GM18907 (cell line): ENCODE data around the gene AFAP1.
"Not testable (repeated sequence)": the region's sequence is repeated elsewhere in the genome, so short reads cannot be mapped to it uniquely, and the experiment has no call there.

Experiments used
- ATAC-seq: cut with Tn5 transposase; IDR thresholded peaks from one replicate; pipeline ENCODE4 v1.9.1; 2021; ENCODE audit warnings: mild to moderate bottlenecking, moderate library complexity; ENCODE audit not compliant: unreplicated experiment

The AFAP1 gene

DNA sequence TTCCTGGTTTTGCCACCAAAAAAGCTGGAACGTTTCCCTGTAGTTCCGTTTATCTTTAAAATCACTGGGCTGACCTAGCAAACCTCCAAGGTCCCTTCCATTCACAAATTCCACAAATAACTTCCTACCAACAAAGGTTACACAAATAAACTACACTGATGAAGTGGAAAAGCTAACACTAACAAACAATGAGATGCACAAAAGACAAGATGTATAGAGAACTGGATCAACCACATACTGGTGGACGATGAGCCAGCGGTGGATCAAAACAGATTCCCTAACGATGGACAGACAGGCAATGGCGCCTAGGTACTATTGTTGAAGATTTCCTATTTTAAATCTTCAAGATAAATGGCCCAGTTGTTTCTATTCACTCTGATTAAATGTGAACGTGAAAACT, 15.5 kb downstream of the AFAP1 start:
- ATAC-seq: no peak

DNA sequence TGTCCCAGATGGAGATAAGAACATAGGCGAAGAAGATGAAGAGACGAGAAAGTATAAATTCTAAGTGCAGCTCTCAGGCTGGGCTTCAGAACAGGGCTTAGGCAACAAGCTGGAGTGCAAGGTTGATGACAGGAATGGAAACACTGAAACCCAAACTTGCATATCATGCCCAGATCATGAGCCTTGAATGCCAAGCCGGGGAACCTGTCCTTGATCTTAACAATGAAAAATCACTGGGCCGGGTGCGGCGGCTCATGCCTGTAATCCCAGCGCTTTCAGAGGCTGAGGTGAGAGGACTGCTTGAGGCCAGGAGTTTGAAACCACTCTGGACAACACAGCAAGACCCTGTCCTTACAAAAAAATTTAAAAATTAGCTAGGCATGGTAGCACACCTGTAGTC, 17.2 kb downstream of the AFAP1 start:
- no peak for ATAC-seq

DNA sequence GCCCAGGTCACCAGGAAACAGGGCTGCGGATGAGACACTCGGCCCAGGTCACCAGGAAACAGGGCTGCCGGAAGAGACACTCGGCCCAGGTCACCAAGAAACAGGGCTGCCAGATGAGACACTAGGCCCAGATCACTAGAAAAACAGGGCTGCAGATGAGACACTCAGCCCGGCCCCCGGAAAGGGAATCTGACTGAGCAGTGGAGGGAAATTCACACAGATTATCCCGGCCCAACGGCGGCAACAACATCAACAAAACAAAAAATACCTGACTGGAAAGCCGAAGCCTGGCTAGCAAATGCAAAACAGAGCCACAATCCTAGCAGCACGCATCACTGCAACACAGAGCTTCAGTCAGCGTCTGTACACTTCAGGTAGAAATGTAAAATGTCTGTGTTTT, 20.7 kb downstream of the AFAP1 start:
- ATAC-seq: no peak

DNA sequence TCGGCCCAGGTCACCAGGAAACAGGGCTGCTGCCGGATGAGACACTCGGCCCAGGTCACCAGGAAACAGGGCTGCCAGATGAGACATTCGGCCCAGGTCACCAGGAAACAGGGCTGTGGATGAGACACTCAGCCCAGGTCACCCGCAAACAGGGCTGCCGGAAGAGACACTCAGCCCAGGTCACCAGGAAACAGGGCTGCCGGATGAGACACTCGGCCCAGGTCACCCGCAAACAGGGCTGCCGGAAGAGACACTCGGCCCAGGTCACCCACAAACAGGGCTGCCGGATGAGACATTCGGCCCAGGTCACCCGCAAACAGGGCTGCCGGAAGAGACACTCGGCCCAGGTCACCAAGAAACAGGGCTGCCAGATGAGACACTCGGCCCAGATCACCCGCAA, 21.5 kb downstream of the AFAP1 start:
- not testable (repeated sequence) for ATAC-seq

DNA sequence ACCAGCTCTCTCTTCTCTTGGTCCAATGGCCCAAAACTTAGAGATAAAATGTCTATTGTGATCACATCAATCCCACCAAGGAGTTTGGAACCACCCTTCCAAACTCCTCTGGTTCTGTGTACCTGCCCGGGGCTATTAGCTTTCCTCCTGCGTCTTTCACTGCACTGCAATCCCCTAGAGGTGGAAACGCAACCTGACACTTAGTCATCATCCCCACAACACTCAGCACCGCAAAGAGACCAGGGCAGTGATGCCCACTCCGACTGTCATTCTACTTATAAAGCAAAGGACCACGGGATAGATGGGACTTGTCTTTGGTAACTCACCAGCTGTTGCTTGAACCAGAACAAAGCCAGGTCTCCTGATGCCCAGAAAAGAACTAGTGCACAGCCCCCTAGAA, 22.0 kb downstream of the AFAP1 start:
- ATAC-seq: no peak

DNA sequence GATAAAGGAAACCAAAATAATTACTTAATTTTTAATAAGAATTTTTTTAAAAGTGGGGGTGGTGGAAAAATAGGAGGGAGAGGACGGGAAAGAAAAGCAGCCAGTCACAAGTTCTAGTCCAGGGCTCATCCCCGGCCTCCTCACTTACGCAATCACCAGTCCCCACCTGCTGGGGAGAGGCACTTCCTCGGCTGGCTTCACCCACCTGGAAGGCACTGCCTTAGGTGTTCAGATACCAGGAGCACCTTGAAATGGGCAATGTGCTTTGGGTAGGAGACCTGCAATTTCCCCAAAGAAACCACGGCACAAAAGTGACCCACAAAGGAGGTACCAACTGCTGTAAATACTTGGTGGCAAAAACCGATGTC, 23.8 kb downstream of the AFAP1 start:
- ATAC-seq: no peak

DNA sequence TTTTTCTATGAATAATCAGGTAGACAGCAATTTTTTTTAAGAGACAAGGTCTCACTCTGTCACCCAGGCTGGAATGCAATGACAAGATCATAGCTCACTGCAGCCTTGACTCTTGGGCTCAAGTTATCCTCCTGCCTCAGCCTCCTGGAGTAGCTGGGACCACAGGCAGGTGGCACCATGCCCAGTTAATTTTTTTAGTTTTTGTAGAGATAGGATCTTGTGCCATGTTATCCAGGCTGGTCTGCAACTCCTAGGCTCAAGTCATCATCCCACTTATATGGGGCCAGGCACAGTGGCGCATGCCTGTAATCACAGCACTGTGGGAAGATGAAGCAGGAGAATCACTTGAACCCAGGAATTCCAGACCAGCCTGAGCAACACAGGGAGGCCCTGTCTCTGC, 26.8 kb downstream of the AFAP1 start:
- no peak for ATAC-seq

DNA sequence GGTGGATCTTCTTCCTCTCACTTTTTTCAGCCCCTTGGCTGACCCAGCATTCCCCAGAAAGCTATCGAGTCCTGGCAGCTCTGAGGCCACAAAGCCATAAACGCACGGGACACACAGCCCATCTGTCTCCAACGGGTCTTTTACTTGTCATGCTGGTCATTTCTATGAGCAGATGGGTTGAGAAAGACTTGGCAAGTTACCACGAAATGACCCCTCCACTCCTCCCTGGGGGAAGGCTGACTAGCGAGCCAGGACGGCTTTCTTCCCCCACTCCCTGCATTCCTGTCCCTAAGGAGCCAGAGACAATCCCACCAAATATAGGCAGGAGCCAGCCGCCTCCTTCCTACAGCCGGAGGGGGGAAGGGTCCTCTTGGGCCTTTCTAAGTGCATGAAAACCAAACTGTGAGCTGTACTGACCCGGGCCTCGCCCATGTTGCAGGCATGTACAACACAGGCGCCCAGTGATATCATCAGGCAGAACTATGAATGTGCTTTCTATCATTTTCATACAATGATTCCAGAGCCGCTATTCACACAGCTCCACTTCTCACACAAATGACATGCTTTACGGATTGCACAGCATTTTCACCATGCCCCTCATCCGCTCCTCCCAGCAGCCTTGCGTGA, 28.6 kb downstream of the AFAP1 start:
- no peak for ATAC-seq

DNA sequence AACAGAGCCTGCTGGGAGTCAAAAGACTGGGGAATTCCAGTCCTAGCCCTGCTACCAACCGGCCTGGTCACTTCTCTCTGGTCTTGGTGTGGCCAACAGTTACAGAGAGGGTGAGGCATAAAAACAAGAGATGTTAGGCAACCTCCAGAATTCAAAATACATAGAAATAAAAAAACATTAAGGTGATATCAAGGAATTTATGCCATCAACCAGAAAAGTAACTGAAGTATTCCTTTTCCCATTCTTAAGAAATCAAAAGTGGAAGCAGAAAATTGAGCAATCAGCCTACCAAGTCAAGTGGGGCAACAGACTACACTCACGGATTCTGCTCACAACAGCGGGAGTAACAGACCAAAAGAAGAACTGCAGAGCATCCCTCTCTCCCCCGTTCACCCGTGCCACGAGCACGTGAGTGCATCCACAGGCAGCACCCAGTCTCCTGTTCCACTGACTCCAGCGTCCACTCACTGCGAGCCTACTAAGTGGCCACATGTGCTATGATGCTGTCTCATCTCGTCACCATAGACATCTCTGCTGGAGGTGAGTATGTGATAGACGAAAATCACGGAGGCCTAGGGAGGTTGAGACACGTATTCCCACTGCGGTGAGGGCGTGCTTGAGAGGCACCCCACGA, 29.3 kb downstream of the AFAP1 start:
- ATAC-seq: no peak

DNA sequence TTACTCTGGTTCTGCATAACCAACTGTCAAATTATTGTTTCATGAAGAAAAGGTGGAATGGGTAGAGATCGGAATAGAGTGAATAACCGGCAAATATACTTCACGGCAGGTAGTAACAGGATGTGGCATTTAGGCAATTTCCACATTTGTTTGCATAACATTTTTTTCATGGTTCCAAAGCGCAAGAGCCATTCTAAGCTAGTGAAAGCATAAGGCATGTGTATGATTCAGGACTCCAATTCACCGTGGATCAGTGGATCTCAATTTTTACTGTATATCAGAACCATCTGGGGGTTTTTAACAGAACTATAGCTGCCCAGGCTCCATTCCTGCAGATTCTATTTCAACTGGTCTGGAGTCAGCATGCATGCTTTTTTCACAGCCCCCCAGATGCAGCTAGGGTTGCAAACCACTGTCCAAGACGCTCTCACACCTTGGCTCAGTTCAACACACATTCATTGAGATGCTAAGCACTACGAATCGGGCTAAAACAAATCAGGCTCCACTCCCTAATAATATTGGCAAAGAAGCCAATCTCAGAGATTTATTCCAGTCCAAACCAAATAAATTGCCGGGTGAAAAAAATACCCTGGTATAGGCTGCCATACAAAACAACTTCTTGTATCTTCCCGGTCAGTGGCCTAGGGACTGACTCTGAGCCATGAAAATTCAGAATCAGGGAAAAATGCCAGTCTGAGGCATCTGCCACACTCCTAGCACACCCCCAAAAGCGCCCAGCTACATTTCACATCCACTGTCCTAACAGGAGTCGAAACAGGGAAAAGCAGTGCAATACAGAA, 30.0 kb downstream of the AFAP1 start:
- ATAC-seq: no peak

DNA sequence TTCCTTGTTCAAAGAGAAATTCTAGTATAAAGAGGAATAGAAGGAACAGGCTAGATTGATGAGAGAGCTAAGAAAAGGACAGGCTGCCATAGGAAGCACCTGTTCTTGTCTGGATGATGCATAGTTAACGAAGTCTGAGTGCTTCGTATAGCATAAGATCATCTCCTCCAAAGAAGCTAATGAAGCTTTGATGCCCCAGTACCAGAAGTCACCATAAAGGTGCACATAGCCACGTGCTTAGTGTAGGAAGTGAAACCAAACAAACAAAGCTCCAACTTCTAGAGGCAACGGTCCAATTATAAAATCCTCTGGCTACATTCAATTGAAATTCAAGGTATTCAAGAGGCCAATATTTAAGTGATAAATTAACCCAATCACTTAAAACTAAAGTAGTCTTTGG, 31.0 kb downstream of the AFAP1 start:
- ATAC-seq: no peak

DNA sequence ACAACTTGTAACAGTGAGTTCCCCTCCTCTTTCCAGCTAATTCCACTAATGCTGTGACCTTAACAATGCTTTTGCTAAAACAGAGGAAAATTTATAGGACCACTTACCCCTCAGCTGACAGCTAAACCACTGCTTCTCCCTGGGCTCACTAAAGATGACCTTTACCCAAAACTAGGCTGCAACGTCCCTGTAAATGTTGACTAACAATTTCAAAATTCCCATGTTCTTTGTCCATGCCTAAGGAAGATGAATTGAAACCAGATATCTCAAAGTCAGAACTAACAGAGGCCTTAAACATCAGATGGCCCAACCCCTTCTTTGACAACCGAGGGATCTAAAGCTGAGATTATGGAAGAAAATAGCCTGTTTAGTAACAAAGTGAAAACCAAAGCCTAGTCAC, 32.5 kb downstream of the AFAP1 start:
- no peak for ATAC-seq

DNA sequence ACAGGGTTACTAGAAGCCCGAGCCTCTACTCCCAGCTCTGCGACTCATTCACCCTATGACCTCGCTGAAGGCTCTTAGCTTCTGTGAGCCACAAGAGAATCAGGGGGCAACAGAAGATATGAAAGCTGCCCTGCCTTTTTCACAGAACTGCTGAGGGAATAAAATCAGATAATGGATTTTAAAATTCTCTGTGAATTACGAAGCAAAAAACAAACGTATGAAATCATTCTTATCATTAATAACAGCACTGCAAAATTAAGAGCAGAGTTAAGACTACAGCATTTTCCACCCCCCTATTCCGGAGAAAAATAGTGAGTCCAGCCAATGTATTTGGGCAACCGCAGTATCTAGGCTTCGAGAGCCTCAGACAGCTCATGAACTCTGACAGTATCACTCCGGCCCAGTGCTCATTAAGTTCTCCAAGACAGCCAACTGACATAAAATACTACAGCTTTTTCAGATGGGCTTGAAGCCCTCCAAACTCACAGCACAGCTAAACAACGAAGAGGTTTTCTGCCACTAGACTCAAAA, 33.4 kb downstream of the AFAP1 start:
- ATAC-seq: no peak

DNA sequence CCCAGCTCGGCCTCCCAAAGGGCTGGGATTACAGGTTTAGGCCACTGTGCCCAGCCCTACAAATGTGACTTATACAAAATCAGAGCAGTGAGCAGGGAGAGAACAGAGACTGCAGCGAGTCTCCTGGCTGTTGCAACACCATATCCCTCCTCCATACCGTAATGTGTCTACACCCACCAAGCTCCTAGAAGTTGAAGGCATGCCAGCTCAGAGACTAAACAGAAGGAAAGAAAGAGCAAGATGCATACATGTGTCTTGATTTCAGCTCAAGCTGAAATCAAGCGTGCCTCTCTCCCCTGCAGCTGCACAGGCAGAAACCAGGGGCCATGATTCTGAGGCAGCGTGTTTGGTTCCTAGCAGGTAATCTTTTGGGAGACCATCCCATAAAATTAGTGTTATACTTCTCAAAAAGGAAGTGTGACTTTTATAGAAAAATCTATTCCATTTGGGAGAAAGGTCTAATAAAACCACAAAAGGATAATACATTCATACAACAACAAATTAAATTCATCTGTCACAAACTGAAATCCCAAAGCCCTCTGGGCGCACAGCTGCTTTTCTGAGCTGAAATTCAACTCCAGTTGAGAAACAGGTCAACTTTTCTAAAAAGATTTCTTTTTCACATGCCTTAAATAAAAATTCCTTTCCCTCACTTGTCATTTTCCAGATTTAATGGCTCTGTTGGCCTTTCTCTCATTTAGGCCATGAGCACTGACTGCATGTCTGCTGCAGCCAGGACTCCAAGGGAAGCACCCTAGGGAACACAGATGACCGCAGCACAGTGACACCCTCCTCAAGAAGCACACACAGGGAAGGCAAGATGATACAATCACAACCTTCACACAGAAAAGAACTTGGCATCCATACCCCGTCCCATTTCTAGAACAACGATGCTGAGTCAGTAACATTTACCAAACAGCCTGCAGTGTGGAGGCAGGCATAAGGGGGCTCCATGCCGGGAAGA, 34.4 kb downstream of the AFAP1 start:
- ATAC-seq: no peak

DNA sequence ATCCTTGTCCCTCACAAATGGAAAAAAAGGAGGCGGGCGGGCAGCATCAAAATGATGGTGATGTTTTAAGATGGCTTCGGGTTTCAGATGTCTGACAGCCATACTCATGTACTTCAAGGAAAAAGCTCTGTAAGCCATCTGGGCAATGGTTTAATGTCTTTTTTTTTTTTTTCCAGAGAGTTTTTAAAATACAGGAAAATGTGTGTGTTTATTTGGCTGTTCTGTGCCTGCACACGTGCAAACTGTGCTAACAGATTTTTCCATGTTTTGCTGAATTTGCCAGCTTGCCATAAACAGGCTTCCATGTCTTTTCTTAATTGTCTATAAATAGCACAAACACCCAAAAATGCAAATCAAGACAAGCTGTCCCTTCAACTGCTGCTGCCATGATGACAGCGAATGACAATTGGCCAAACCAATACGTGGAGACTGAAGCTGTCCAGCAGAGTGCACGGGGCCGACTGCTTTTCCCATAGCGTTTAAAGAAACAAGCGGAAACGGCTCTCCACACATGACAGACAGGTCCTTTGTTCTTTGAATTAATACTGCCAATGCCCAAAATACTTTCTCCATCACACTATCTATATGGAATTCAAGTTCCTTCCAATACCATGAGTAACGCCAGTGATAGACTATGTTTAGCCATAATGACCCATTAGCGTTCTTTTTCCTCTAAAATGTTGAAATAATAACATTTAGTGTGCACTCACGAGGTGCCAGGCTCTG, 35.7 kb downstream of the AFAP1 start:
- no peak for ATAC-seq

DNA sequence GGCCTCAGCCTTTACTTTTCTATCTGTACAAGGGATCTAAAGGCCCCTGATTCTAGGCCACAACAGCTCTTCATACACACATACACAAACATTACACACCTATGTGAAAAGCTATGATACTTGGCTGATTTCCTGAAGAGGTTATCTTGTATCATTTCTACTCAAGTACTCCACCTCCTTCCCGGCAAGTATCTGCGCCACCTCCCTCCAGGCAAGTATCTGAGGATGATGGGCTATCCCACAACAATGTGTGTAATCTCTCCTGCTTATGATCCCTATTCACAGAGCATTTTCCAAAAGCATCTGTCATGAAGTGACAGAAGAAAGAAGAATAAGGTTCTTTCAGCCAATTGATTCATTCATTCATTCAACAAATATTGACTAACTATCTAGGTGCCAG, 36.8 kb downstream of the AFAP1 start:
- ATAC-seq: no peak

DNA sequence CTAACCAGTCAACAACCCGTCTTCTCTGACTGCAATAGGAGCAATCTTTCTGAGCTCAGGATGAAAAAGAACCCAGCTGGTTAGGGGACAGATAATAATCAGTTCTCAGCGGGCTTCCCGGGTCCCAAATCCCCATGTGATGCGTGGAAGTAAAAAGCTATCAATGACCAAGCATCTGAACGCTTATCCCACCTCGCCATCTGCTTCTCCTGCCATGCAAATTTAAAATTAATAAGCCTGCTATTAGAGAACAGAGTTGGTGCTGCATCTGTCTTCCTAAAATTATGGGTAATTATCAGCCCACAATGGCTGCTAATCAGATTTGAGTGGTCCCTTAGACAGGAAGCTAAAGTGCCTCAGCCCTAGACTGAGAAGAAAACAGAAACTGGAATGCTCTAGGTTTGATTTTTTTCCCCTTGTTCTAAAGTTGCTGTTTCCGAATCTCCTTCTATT, 37.5 kb downstream of the AFAP1 start:
- ATAC-seq: no peak

DNA sequence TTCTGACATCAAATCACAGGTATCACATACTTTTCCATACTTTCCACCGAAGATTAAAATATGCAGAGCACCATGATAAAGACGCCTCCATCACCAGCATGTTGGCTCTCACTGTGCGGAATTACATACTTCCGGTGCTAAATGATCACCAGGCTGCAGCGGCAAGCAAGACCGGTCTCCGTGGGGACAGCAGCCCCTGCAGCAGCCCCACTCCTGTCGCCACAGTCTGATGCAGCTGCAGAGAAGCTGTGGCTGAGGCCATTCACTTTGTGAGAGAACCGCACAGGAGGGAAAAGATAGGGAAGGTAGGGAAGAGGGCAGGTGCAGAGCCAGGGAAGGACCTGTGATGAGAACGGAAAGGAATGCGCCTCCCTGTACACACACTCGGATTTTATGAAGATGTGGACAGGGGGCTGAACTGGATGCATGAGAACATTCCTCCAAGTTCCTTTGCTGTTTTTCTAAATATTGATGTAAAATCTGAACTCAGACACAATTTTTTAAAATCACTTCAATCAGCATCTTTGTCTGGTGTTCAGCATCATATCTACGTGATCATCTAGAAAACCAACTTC, 38.3 kb downstream of the AFAP1 start:
- no peak for ATAC-seq

DNA sequence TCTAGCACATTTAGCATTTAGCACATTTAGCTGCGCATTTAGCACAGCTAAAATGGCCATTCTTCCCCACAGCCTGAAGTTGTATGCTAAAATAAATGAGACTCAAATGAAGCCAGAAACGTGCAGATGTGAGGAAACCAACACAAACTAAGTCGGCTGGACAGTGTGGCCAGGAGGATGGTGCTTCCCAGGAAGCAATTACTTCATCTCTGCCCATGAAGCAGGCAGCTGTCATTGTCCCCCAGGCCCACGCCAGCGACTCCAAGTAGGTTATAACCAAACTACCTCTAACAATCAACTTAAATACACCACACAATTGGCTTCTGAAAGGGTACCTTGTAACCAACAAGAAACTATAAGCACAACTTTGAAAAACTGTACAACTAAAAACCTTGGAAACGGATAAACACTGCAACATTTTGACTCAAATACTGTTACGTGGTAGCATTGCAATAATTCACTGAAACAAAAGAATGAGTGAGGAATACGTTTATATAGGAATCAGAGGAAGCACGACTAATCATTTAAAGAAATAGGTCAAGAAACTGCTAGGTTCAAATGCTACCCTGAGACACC, 39.2 kb downstream of the AFAP1 start:
- ATAC-seq: no peak
